H1 (cell line): Measurements from ENCODE around the gene KCNK7. TPM values are rescaled to one million over a fixed set of nuclear protein-coding genes. Genes with fewer than 3 reads are reported as not detected.

Experiments used
- CTCF ChIA-PET: fragments of 300-600 bp; sonication (Branson Sonifier 250); formaldehyde crosslinking; loops from one replicate; lab custom pipeline; 2021; ENCODE audit not compliant: partially characterized antibody; lab: Charles Lee
- POLR2A ChIA-PET: fragments of 300-600 bp; sonication (Branson Sonifier 250); formaldehyde crosslinking; loops from one replicate; lab custom pipeline; 2021; ENCODE audit warnings: inconsistent platforms; ENCODE audit not compliant: partially characterized antibody; lab: Charles Lee
- DNase-seq, 2 experiments: peaks; one replicate each; pipeline versions ENCODE4 v3.0.0 to v3.0.0-alpha.2; 2010 to 2022; ENCODE audit warnings: low spot score in 2 of 2, low read depth in 1 of 2, mixed read lengths in 1 of 2
- FAIRE-seq: peaks from 2 replicates; lab custom pipeline; 2011; peaks lifted over from hg19 to GRCh38; lab: Jason Lieb, UNC
- H2AFZ ChIP-seq: 2 replicates; pipeline ENCODE4 v1.8.1; 2012; ENCODE audit warnings: low read length, inconsistent platforms
- H2AK5ac ChIP-seq: 2 replicates; pipeline ENCODE4 v1.6.1; 2013; ENCODE audit warnings: low read depth, low read length
- H2BK120ac ChIP-seq: replicated peaks from 2 replicates; pipeline ENCODE3; 2013; ENCODE audit warnings: low read depth, low read length, inconsistent platforms
- H2BK12ac ChIP-seq: 2 replicates; pipeline ENCODE4 v1.6.1; 2013; ENCODE audit warnings: low read depth, low read length
- H2BK15ac ChIP-seq: 2 replicates; pipeline ENCODE4 v1.6.1; 2013; ENCODE audit warnings: low read length
- H2BK20ac ChIP-seq: 2 replicates; pipeline ENCODE4 v1.6.1; 2013; ENCODE audit warnings: low read length
- H2BK5ac ChIP-seq: 2 replicates; pipeline ENCODE4 v1.6.1; 2013; ENCODE audit warnings: low read depth, low read length
- H3K14ac ChIP-seq: 2 replicates; pipeline ENCODE4 v1.6.1; 2013; ENCODE audit warnings: inconsistent platforms; ENCODE audit not compliant: insufficient read length
- H3K18ac ChIP-seq: 2 replicates; pipeline ENCODE4 v1.6.1; 2013; ENCODE audit warnings: low read length; ENCODE audit errors: extremely low read depth
- H3K23ac ChIP-seq: 2 replicates; pipeline ENCODE4 v1.6.1; 2013; ENCODE audit warnings: inconsistent platforms; ENCODE audit not compliant: insufficient read length
- H3K23me2 ChIP-seq: 2 replicates; pipeline ENCODE4 v1.6.1; 2013; ENCODE audit warnings: low read depth, low read length
- H3K27ac ChIP-seq: 2 replicates; pipeline ENCODE4 v1.6.1; 2011; ENCODE audit warnings: low read depth, low read length, inconsistent platforms
- H3K27me3 ChIP-seq, 4 experiments: replicated peaks in 1 of 4; 1 replicate in 1 of 4; 2 replicates in 3 of 4; pipeline versions ENCODE4 v1.6.1 to v1.8.1; 2011 to 2013; ENCODE audit warnings: low read length in 3 of 4, mild to moderate bottlenecking in 3 of 4, inconsistent platforms in 2 of 4, mixed read lengths in 2 of 4, moderate library complexity in 1 of 4; ENCODE audit not compliant: control insufficient read depth in 3 of 4, insufficient read depth in 3 of 4; ENCODE audit errors: extremely low read depth in 1 of 4
- H3K36me3 ChIP-seq, 4 experiments: 2 replicates each; pipeline versions ENCODE4 v1.6.1 to v1.8.1; 2011 to 2013; ENCODE audit warnings: mild to moderate bottlenecking in 4 of 4, low read length in 3 of 4, moderate library complexity in 2 of 4, control low read depth in 1 of 4, inconsistent platforms in 1 of 4; ENCODE audit not compliant: insufficient read depth in 4 of 4, control insufficient read depth in 2 of 4
- H3K4ac ChIP-seq: replicated peaks from 2 replicates; pipeline ENCODE3; 2013; ENCODE audit warnings: low read length, low read depth, mixed read lengths, inconsistent platforms; ENCODE audit not compliant: insufficient read length
- H3K4me1 ChIP-seq, 4 experiments: replicated peaks in 1 of 4; 1 replicate in 1 of 4; 2 replicates in 3 of 4; pipeline versions ENCODE4 v1.6.1 to v1.8.1; 2011 to 2013; ENCODE audit warnings: low read length in 3 of 4, inconsistent platforms in 2 of 4, mixed read lengths in 1 of 4; ENCODE audit not compliant: insufficient read depth in 4 of 4, control insufficient read depth in 3 of 4
- H3K4me2 ChIP-seq, 2 experiments: 2 replicates each; pipeline versions ENCODE4 v1.6.1 to v1.8.1; 2011 to 2013; ENCODE audit warnings: low read depth in 2 of 2, low read length in 2 of 2, control low read depth in 1 of 2, inconsistent platforms in 1 of 2, mild to moderate bottlenecking in 1 of 2; ENCODE audit not compliant: insufficient read depth in 1 of 2
- H3K4me3 ChIP-seq, 4 experiments: fragments of 200-600, 300-600 bp in 1 of 4; sonication (generic), shearing (Covaris generic), sonication (Bioruptor Twin) in 1 of 4; 2 replicates each; pipeline versions ENCODE4 v1.5.1 to v1.8.1; 2011 to 2016; ENCODE audit warnings: low read length in 4 of 4, low read depth in 3 of 4, control low read depth in 2 of 4, inconsistent platforms in 2 of 4, mild to moderate bottlenecking in 2 of 4, mixed read lengths in 1 of 4, moderate library complexity in 1 of 4; ENCODE audit not compliant: insufficient read depth in 2 of 4; ENCODE audit errors: extremely low read depth in 1 of 4
- H3K56ac ChIP-seq: replicated peaks from 2 replicates; pipeline ENCODE3; 2013; ENCODE audit warnings: low read depth, mild to moderate bottlenecking, mixed read lengths, low read length, inconsistent platforms; ENCODE audit not compliant: insufficient read length
- H3K79me1 ChIP-seq: 2 replicates; pipeline ENCODE4 v1.6.1; 2013; ENCODE audit warnings: low read depth, low read length, control low read depth
- H3K79me2 ChIP-seq, 2 experiments: 2 replicates each; pipeline versions ENCODE4 v1.6.1 to v1.8.1; 2012 to 2013; ENCODE audit warnings: low read length in 2 of 2, mild to moderate bottlenecking in 2 of 2, inconsistent platforms in 1 of 2; ENCODE audit not compliant: insufficient read depth in 2 of 2, control insufficient read depth in 1 of 2
- H3K9ac ChIP-seq, 4 experiments: replicated peaks in 1 of 4; 1 replicate in 1 of 4; 2 replicates in 3 of 4; pipeline versions ENCODE4 v1.6.1 to v1.8.1; 2011 to 2013; ENCODE audit warnings: low read depth in 3 of 4, low read length in 3 of 4, control low read depth in 2 of 4, mild to moderate bottlenecking in 2 of 4, moderate library complexity in 2 of 4, inconsistent platforms in 1 of 4; ENCODE audit errors: extremely low read depth in 1 of 4
- H3K9me3 ChIP-seq, 2 experiments: 2 replicates each; pipeline versions ENCODE4 v1.6.1 to v1.8.1; 2012 to 2013; ENCODE audit warnings: mild to moderate bottlenecking in 2 of 2, moderate library complexity in 2 of 2, control low read depth in 1 of 2, inconsistent platforms in 1 of 2, low read depth in 1 of 2, low read length in 1 of 2, mixed read lengths in 1 of 2; ENCODE audit not compliant: insufficient read depth in 2 of 2
- H4K20me1 ChIP-seq, 2 experiments: replicated peaks in 1 of 2; 2 replicates each; pipeline versions ENCODE3 to v1.8.1; 2011 to 2013; ENCODE audit warnings: inconsistent platforms in 2 of 2, low read length in 2 of 2, mild to moderate bottlenecking in 1 of 2; ENCODE audit not compliant: insufficient read depth in 2 of 2, control insufficient read depth in 1 of 2
- H4K5ac ChIP-seq: 2 replicates; pipeline ENCODE4 v1.6.1; 2013; ENCODE audit warnings: low read length, low read depth, mixed read lengths, inconsistent platforms; ENCODE audit not compliant: insufficient read length
- H4K8ac ChIP-seq: 2 replicates; pipeline ENCODE4 v1.8.0; 2013; ENCODE audit warnings: mild to moderate bottlenecking, moderate library complexity, low read length, inconsistent platforms; ENCODE audit not compliant: insufficient read depth; ENCODE audit errors: extremely low read depth
- H4K91ac ChIP-seq: replicated peaks from 2 replicates; pipeline ENCODE3; 2013; ENCODE audit warnings: low read length, mixed read lengths, inconsistent platforms; ENCODE audit not compliant: insufficient read length
- ATF3 ChIP-seq: IDR thresholded peaks from 2 replicates; pipeline ENCODE4 v1.6.1; 2011; ENCODE audit warnings: low read depth, mild to moderate bottlenecking, low read length; ENCODE audit not compliant: insufficient read depth
- CTCF ChIP-seq, 3 experiments: IDR thresholded peaks; 1 replicate in 2 of 3; 2 replicates in 1 of 3; pipeline versions ENCODE4 v1.5.1 to v1.6.1; 2011; ENCODE audit warnings: low read length in 3 of 3, mild to moderate bottlenecking in 3 of 3, inconsistent platforms in 2 of 3, low read depth in 1 of 3, moderate library complexity in 1 of 3; ENCODE audit not compliant: insufficient read depth in 1 of 3; ENCODE audit errors: control extremely low read depth in 1 of 3
- EZH2 ChIP-seq: fragments of 200-600 bp; sonication (generic); IDR thresholded peaks from 2 replicates; pipeline ENCODE4 v1.7.1; 2012; ENCODE audit warnings: low read depth, mild to moderate bottlenecking, moderate library complexity, low read length, inconsistent platforms; ENCODE audit not compliant: severe bottlenecking
- MAX ChIP-seq: IDR thresholded peaks from 2 replicates; pipeline ENCODE4 v1.6.1; 2012; ENCODE audit warnings: inconsistent platforms
- SUZ12 ChIP-seq: fragments of 200-600 bp; sonication (generic); IDR thresholded peaks from 2 replicates; pipeline ENCODE4 v1.6.1; 2012; ENCODE audit warnings: mild to moderate bottlenecking, inconsistent platforms, low read length, moderate library complexity, mixed read lengths
- WGBS, 2 experiments: shearing (Covaris generic) in 1 of 2; methylation state at CpG; one replicate each; pipeline versions ENCODE4 v1.1.6 to v1.1.7; 2013 to 2015; ENCODE audit warnings: low lambda C conversion rate in 2 of 2, mixed read lengths in 2 of 2, inconsistent platforms in 1 of 2, low coverage in 1 of 2, missing lambda C conversion rate in 1 of 2; ENCODE audit not compliant: insufficient replicate concordance in 2 of 2, insufficient coverage in 1 of 2, insufficient read length in 1 of 2; ENCODE audit errors: extremely low coverage in 1 of 2, missing lambda C conversion rate in 1 of 2; 5-methylcytosine and 5-hydroxymethylcytosine counted together
- polyA plus RNA-seq, 7 experiments: library from polyadenylated mRNA; depleted of rRNA in 3 of 7; stranded (reverse) in 5 of 7; unstranded in 2 of 7; fragments of >200 nt in 5 of 7; fragments of 200-250 nt in 2 of 7; gene quantifications; 1 replicate in 5 of 7; 2 replicates in 1 of 7; 4 replicates in 1 of 7; pipeline versions ENCODE4 v1.2.1 to v1.2.3, GENCODE V29; 2011 to 2013; ENCODE audit warnings: missing spikeins in 2 of 7, mixed read lengths in 2 of 7
- total RNA-seq: library from RNA; stranded (reverse); fragmentation: NEBNext Ultra II Directional; extraction: Animal tissue kit (Norgen Biotek cat#: 25700); gene quantifications from 2 replicates; pipeline ENCODE4 v1.2.1, GENCODE V29; 2021

KCNK7 gene
- total and polyA plus RNA-seq, 2 of the 8 experiments (the other 6 are each of a cell fraction or from before 2014, with no cell fraction given): 0.74 to 1.0 TPM

- no peak overlapping the region for H2AFZ ChIP-seq
- H2BK120ac ChIP-seq: no peak overlapping the region
- H3K79me2 ChIP-seq: no peaks in the 10 kb centered on the region
- peaks cover 0 to 2% of the 10 kb centered on the region in 2 experiments for H4K20me1 ChIP-seq
- H2AK5ac ChIP-seq: 0 out of 2 replicates have a peak overlapping the region, but pooled peaks have one; percentile 65
- H2BK20ac ChIP-seq: no peak overlapping the region; the same call in 1 of the 2 replicates
- no peak overlapping the region for H4K91ac ChIP-seq
- no peak overlapping the region for H3K9ac ChIP-seq
- H3K23me2 ChIP-seq: peaks cover 3% of the 10 kb centered on the region; the same call in 1 of the 2 replicates
- no peak overlapping the region for H3K4ac ChIP-seq
- no peak overlapping the region for H3K23ac ChIP-seq
- no peak overlapping the region for H4K5ac ChIP-seq
- H2BK15ac ChIP-seq: peak overlapping the region; percentile 97
- peak overlapping the region in 2 of 4 experiments; percentile 31 to 55; a peak in 4 of 8 replicates for H3K4me3 ChIP-seq
- no peak overlapping the region for H3K27ac ChIP-seq
- DNase-seq: no peak
- no peak overlapping the region for H4K8ac ChIP-seq
- H3K36me3 ChIP-seq: no peaks in the 10 kb centered on the region
- TF ChIP-seq CTCF (IDR thresholded peaks at IDR 0.05; ENCODE audit: control extremely low read depth in 1 of 3, insufficient read depth in 1 of 3, low read depth in 1 of 3, low read length in 3 of 3) (no peak), ATF3 (no peak), SUZ12 (peak; percentile 73), EZH2 (peak; percentile 49), MAX (no peak)
- no peak overlapping the region for H2BK5ac ChIP-seq
- no peak for FAIRE-seq
- H3K4me2 ChIP-seq: peak overlapping the region; percentile 54 to 85
- ChIA-PET CTCF (interaction anchor here (0.6 to 14.5 kb wide), 17 partner anchors 7 to 697 kb away, joined by 3 to 227 read pairs (median 5); partner anchors contain the start of genes EHBP1L1, FAM89B, KCNK7 and ZNRD2), POLR2A (interaction anchor here (0.6 to 4.4 kb wide), 10 partner anchors 9 to 87 kb away, joined by 3 to 36 read pairs (median 4); partner anchors contain the start of genes EHBP1L1, FAM89B, KCNK7 and MALAT1)
- H3K9me3 ChIP-seq: no peaks in the 10 kb centered on the region
- H2BK12ac ChIP-seq: no peak overlapping the region
- H3K4me1 ChIP-seq: peaks cover 0 to 22% (median 6%) of the 10 kb centered on the region in 4 experiments; a peak in 6 of 7 replicates
- 58% methylated on average over 36 of the region's 51 CpGs; no CpG with 5 or more reads in 1 of the 2 experiments for WGBS, 2 experiments
- no peak overlapping the region; the same call in 1 of the 2 replicates for H3K18ac ChIP-seq
- H3K56ac ChIP-seq: no peak overlapping the region
- H3K14ac ChIP-seq: no peak overlapping the region
- peaks cover 20 to 52% (median 44%) of the 10 kb centered on the region in 4 experiments for H3K27me3 ChIP-seq
- H3K79me1 ChIP-seq: no peaks in the 10 kb centered on the region
These were observed 10.0 kb downstream of the KCNK7 start for GRCh38 chr11:65585396-65586246.
